ENCODE measurements around the gene PLD3.

GRCh38 chr19:40362160-40362559 lies 13.7 kb downstream of the PLD3 start:
- TF ChIP-seq, protein P1, sequence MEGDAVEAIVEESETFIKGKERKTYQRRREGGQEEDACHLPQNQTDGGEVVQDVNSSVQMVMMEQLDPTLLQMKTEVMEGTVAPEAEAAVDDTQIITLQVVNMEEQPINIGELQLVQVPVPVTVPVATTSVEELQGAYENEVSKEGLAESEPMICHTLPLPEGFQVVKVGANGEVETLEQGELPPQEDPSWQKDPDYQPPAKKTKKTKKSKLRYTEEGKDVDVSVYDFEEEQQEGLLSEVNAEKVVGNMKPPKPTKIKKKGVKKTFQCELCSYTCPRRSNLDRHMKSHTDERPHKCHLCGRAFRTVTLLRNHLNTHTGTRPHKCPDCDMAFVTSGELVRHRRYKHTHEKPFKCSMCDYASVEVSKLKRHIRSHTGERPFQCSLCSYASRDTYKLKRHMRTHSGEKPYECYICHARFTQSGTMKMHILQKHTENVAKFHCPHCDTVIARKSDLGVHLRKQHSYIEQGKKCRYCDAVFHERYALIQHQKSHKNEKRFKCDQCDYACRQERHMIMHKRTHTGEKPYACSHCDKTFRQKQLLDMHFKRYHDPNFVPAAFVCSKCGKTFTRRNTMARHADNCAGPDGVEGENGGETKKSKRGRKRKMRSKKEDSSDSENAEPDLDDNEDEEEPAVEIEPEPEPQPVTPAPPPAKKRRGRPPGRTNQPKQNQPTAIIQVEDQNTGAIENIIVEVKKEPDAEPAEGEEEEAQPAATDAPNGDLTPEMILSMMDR (conservative IDR thresholded peaks at IDR 0.05): no peak
- no peak for TF ChIP-seq EZH2 (IDR thresholded peaks at IDR 0.05; ENCODE audit: low read depth)

Data from PC-9 (cell line).